ENCODE data around the gene ARHGAP10. TPM values are rescaled to one million over a fixed set of nuclear protein-coding genes. Genes with fewer than 3 reads are reported as not detected.
"Not testable (repeated sequence)": the region's sequence is repeated elsewhere in the genome, so short reads cannot be mapped to it uniquely, and the experiment has no call there.

The ARHGAP10 gene
- total and polyA plus RNA-seq, 2 donors (not counting 1 experiment from before 2014, with no cell fraction given) = 0.10 to 0.34 TPM

DNA sequence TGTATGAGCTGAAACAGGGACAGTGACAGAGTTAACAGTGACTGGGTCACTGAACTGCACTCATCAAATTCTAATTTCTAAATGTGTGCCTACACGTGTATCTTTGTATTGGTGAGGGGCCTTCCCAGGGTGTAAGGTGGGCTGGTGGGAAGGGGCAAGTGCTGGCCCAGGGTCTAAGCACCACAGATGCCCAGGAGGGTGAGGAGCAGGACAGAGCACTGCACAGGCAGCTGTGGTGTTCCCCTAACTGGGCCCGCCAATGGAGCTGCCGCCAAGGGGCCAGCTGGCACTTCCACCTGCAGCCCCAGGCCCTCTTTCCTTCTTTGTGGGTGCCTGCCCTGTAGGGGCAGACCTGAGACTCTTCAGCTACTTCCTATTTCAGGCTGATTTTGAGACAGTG is 349.9 kb downstream of the ARHGAP10 start:
- POLR2A ChIA-PET = no interaction called here
- Histone ChIP-seq H3K36me3 (replicated peaks in 1 of 2; ENCODE audit: control extremely low read depth in 1 of 2, control insufficient read depth in 1 of 2, extremely low read depth in 1 of 2, insufficient read depth in 2 of 2, low read length in 1 of 2) (no peaks in the 10 kb centered on the region), H3K27me3 (replicated peaks in 1 of 4; ENCODE audit: control extremely low read depth in 1 of 4, control insufficient read depth in 3 of 4, insufficient read depth in 4 of 4, low read length in 3 of 4) (no peaks in the 10 kb centered on the region), H3K4me1 (ENCODE audit: control insufficient read depth in 2 of 2, insufficient read depth in 2 of 2, low read length in 2 of 2) (no peaks in the 10 kb centered on the region), H3K9ac (ENCODE audit: low read length) (no peak overlapping the region), H3K79me2 (ENCODE audit: control insufficient read depth, insufficient read depth, low read length) (no peaks in the 10 kb centered on the region), H3K27ac (ENCODE audit: low read length in 2 of 2) (no peak overlapping the region), H3K9me3 (ENCODE audit: control extremely low read depth in 1 of 3, control insufficient read depth in 2 of 3, insufficient read depth in 1 of 3, low read length in 2 of 3) (peaks cover 0 to 9% (median 0%) of the 10 kb centered on the region in 3 donors), H4K20me1 (ENCODE audit: control insufficient read depth, insufficient read depth, low read length, poor library complexity, severe bottlenecking) (no peaks in the 10 kb centered on the region), H3K4me3 (ENCODE audit: control extremely low read depth in 1 of 5, extremely low read depth in 1 of 5, insufficient read depth in 1 of 5, low read depth in 2 of 5, low read length in 4 of 5) (no peak overlapping the region), H3K4me2 (replicated peaks; ENCODE audit: low read depth, low read length, poor library complexity, severe bottlenecking) (no peak overlapping the region), H2AFZ (ENCODE audit: insufficient read depth, low read depth, low read length, poor library complexity, severe bottlenecking) (no peak overlapping the region)
- CTCF ChIA-PET = no interaction called here
- no peak overlapping the region for H3K27ac Mint-ChIP-seq
- DNase-seq (no peak), ATAC-seq (ENCODE audit: low read depth) (no peak)
- H3K9me3 Mint-ChIP-seq (ENCODE audit: insufficient read depth) = no peaks in the 10 kb centered on the region
- no peaks in the 10 kb centered on the region for H3K4me1 Mint-ChIP-seq
- no peak overlapping the region for H3K4me3 Mint-ChIP-seq
- H3K27me3 Mint-ChIP-seq = no peaks in the 10 kb centered on the region
- TF ChIP-seq, protein P1, sequence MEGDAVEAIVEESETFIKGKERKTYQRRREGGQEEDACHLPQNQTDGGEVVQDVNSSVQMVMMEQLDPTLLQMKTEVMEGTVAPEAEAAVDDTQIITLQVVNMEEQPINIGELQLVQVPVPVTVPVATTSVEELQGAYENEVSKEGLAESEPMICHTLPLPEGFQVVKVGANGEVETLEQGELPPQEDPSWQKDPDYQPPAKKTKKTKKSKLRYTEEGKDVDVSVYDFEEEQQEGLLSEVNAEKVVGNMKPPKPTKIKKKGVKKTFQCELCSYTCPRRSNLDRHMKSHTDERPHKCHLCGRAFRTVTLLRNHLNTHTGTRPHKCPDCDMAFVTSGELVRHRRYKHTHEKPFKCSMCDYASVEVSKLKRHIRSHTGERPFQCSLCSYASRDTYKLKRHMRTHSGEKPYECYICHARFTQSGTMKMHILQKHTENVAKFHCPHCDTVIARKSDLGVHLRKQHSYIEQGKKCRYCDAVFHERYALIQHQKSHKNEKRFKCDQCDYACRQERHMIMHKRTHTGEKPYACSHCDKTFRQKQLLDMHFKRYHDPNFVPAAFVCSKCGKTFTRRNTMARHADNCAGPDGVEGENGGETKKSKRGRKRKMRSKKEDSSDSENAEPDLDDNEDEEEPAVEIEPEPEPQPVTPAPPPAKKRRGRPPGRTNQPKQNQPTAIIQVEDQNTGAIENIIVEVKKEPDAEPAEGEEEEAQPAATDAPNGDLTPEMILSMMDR (IDR thresholded peaks at IDR 0.05) = no peak
- TF ChIP-seq EZH2 (IDR thresholded peaks at IDR 0.05; ENCODE audit: borderline replicate concordance, insufficient read depth, low read depth, low read length, poor library complexity, severe bottlenecking) = no peak
- WGBS (ENCODE audit: insufficient coverage) = 100% methylated on average over 2 of the region's 3 CpGs
- intact Hi-C loops (cut with micrococcal nuclease) = no loop called here

DNA sequence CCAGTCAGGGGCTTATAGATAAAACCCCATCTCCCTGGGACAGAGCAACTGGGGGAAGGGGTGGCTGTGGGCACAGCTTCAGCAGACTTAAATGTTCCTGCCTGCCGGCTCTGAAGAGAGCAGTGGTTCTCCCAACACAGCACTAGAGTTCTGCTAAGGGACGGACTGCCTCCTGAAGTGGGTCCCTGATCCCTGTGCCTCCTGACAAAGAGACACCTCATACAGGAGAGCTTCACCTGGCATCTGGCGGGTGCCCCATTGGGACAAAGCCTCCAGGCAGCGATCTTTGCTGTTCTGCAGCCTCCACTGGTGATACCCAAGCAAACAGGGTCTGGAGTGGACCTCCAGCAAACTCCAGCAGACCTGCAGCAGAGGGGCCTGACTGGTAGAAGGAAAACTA is 351.2 kb downstream of the ARHGAP10 start:
- CTCF ChIA-PET = interaction anchor here (0.6 kb wide), 1 partner anchor 686 kb away, joined by 3 read pairs; no protein-coding TSS in a partner anchor
- H3K4me3 Mint-ChIP-seq; H3K36me3 ChIP-seq (replicated peaks in 1 of 2; ENCODE audit: control extremely low read depth in 1 of 2, control insufficient read depth in 1 of 2, extremely low read depth in 1 of 2, insufficient read depth in 2 of 2, low read length in 1 of 2); ATAC-seq (ENCODE audit: low read depth); POLR2A ChIA-PET; DNase-seq; H3K4me3 ChIP-seq (ENCODE audit: control extremely low read depth in 1 of 5, extremely low read depth in 1 of 5, insufficient read depth in 1 of 5, low read depth in 2 of 5, low read length in 4 of 5); H3K9ac ChIP-seq (ENCODE audit: low read length); H3K27ac Mint-ChIP-seq; H3K4me1 Mint-ChIP-seq; H3K9me3 Mint-ChIP-seq (ENCODE audit: insufficient read depth); H3K27me3 Mint-ChIP-seq; H3K79me2 ChIP-seq (ENCODE audit: control insufficient read depth, insufficient read depth, low read length); H3K9me3 ChIP-seq (ENCODE audit: control extremely low read depth in 1 of 3, control insufficient read depth in 2 of 3, insufficient read depth in 1 of 3, low read length in 2 of 3); H2AFZ ChIP-seq (ENCODE audit: insufficient read depth, low read depth, low read length, poor library complexity, severe bottlenecking); H3K27me3 ChIP-seq (replicated peaks in 1 of 4; ENCODE audit: control extremely low read depth in 1 of 4, control insufficient read depth in 3 of 4, insufficient read depth in 4 of 4, low read length in 3 of 4); H3K4me2 ChIP-seq (replicated peaks; ENCODE audit: low read depth, low read length, poor library complexity, severe bottlenecking); H3K27ac ChIP-seq (ENCODE audit: low read length in 2 of 2); H3K4me1 ChIP-seq (ENCODE audit: control insufficient read depth in 2 of 2, insufficient read depth in 2 of 2, low read length in 2 of 2); H4K20me1 ChIP-seq (ENCODE audit: control insufficient read depth, insufficient read depth, low read length, poor library complexity, severe bottlenecking); intact Hi-C loops (cut with micrococcal nuclease): not testable (repeated sequence)
- 94% methylated on average over 3 of the region's 4 CpGs for WGBS (ENCODE audit: insufficient coverage)

Measured in B cell (primary cell).